Type B pancreatic cell (in vitro differentiated cells): ENCODE measurements around the gene GABRD. TPM values are rescaled to one million over a fixed set of nuclear protein-coding genes. Genes with fewer than 3 reads are reported as not detected.
A peak's percentile ranks its signal among the peaks of the same experiment; 100 is the strongest.

Source experiments
- DNase-seq: peaks from one replicate; pipeline ENCODE4 v3.0.0; 2021; ENCODE audit warnings: mixed read lengths; ENCODE audit not compliant: unreplicated experiment; ENCODE audit errors: extremely low spot score
- H3K27ac Mint-ChIP-seq: 2 replicates; pipeline ENCODE4 v1.8.0; 2021; ENCODE audit warnings: mild to moderate bottlenecking, mixed read lengths
- H3K27me3 Mint-ChIP-seq: 2 replicates; pipeline ENCODE4 v1.8.0; 2021; ENCODE audit warnings: mixed read lengths
- H3K36me3 Mint-ChIP-seq: 2 replicates; pipeline ENCODE4 v1.8.0; 2021; ENCODE audit warnings: mixed read lengths
- H3K4me1 Mint-ChIP-seq: one replicate; pipeline ENCODE4 v1.8.0; 2021; ENCODE audit warnings: mixed read lengths; ENCODE audit not compliant: unreplicated experiment
- H3K4me3 Mint-ChIP-seq: 2 replicates; pipeline ENCODE4 v1.8.0; 2021; ENCODE audit warnings: mild to moderate bottlenecking, mixed read lengths
- H3K9me3 Mint-ChIP-seq: 2 replicates; pipeline ENCODE4 v1.8.0; 2021; ENCODE audit warnings: mixed read lengths
- total RNA-seq: library from RNA; stranded (reverse); gene quantifications from 2 replicates; pipeline ENCODE4 v1.2.1, GENCODE V29; 2021; ENCODE audit warnings: low replicate concordance
- TF ChIP-seq, protein P1 (sequence below): fragments of 200-600 bp; sonication (generic); conservative IDR thresholded peaks from 2 replicates; pipeline ENCODE4 v1.5.0; 2021; ENCODE audit warnings: antibody characterized with exemption, mild to moderate bottlenecking

The GABRD gene
- total RNA-seq, 1 donor from 2014 or later = 0.43 TPM

DNA sequence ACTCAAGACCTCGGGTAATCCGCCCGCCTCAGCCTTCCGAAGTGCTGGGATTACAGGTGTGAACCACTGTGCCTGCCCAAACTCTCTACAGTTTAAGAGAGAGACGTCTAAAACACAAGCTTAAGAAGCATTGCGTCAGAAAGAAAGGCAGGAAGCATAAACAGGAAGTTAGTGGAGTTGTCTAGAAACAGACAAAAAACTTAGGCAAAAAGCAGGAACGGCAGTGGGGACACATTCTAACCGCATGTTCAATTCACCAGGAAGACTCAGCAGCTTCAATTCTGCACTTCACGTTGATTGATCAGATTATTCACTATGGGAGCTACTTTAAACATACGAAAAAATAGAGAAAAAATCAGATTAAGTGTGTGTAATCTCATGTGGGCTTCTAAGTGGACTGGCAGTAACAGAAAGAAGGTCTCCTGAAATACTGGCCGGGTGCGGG, 22.9 kb upstream of the GABRD start:
- TF ChIP-seq, protein P1, sequence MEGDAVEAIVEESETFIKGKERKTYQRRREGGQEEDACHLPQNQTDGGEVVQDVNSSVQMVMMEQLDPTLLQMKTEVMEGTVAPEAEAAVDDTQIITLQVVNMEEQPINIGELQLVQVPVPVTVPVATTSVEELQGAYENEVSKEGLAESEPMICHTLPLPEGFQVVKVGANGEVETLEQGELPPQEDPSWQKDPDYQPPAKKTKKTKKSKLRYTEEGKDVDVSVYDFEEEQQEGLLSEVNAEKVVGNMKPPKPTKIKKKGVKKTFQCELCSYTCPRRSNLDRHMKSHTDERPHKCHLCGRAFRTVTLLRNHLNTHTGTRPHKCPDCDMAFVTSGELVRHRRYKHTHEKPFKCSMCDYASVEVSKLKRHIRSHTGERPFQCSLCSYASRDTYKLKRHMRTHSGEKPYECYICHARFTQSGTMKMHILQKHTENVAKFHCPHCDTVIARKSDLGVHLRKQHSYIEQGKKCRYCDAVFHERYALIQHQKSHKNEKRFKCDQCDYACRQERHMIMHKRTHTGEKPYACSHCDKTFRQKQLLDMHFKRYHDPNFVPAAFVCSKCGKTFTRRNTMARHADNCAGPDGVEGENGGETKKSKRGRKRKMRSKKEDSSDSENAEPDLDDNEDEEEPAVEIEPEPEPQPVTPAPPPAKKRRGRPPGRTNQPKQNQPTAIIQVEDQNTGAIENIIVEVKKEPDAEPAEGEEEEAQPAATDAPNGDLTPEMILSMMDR = no peak
- no peak overlapping the region for H3K4me3 Mint-ChIP-seq
- DNase-seq = no peak
- no peak overlapping the region for H3K27ac Mint-ChIP-seq
- peaks cover 12% of the 10 kb centered on the region for H3K4me1 Mint-ChIP-seq
- H3K27me3 Mint-ChIP-seq = peaks cover 12% of the 10 kb centered on the region
- H3K36me3 Mint-ChIP-seq = no peaks in the 10 kb centered on the region
- H3K9me3 Mint-ChIP-seq = no peaks in the 10 kb centered on the region

DNA sequence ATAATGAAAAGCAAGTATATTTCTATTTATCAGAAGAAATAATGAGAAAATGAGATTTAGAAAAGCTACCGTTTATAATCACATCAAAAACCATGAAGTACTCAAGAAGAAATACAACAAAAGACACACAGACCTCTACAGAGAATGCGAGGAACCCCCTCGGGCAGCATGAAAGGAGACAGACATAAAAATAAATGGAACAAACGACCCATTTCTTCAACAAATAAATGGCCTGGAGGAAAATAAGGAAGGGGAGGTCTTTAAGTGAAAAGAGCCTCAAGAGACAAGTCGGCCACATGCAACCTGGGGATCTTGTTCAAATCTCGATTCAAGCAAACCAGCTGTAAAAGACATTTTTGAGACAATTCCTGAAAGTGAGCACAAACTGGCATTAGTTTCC, 21.6 kb upstream of the GABRD start:
- Mint-ChIP-seq H3K27me3 (peaks cover 15% of the 10 kb centered on the region), H3K4me3 (no peak overlapping the region), H3K36me3 (no peaks in the 10 kb centered on the region), H3K4me1 (peaks cover 19% of the 10 kb centered on the region), H3K9me3 (peaks cover 5% of the 10 kb centered on the region), H3K27ac (peak overlapping the region; percentile 29)
- DNase-seq = no peak
- TF ChIP-seq, protein P1 = no peak

DNA sequence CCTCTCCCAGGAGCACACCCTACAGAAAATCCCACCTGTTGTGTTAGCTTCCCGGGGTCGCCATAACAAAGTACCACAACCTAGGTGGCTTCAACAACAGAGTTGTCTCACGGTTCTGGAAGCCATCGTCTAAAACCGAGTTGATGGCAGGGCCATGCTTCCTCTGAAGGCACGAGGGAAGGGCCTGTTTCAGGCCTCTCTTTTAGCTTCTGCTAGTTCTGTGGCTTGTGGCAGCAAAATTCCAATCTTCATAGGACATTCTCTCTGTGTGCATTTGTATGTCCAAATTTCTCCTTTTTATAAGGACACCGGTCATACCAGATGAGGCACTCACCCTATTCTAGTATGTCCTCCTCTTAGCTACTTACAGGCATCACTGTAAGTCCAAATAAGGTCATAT, 18.7 kb upstream of the GABRD start:
- Mint-ChIP-seq H3K4me3 (no peak overlapping the region), H3K9me3 (peaks cover 5% of the 10 kb centered on the region), H3K27me3 (peaks cover 17% of the 10 kb centered on the region), H3K4me1 (peaks cover 14% of the 10 kb centered on the region), H3K27ac (peak overlapping the region; percentile 64), H3K36me3 (no peaks in the 10 kb centered on the region)
- no peak for DNase-seq
- TF ChIP-seq, protein P1 = no peak

DNA sequence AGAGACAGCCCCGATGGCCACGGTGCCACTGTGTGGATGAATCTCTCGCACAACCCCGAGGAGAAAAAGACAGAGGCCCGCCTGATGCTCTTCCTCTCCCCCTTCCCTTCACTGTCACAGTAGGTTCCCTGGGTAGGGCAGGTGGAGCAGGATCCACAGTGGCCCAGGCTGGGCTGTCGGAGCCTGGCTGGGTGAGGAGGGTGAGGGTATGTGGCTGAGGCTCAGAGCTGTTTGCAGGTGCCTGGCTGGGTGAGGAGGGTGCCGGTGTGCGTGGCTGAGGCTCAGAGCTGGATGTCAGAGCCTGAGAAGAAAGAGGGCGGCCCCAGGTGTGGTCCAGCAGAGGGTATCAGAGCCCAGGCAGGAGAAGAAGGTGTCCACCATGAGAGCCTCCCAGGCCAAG, 18.3 kb upstream of the GABRD start:
- no peak overlapping the region for H3K4me3 Mint-ChIP-seq
- H3K27me3 Mint-ChIP-seq = peaks cover 17% of the 10 kb centered on the region
- H3K36me3 Mint-ChIP-seq = no peaks in the 10 kb centered on the region

DNA sequence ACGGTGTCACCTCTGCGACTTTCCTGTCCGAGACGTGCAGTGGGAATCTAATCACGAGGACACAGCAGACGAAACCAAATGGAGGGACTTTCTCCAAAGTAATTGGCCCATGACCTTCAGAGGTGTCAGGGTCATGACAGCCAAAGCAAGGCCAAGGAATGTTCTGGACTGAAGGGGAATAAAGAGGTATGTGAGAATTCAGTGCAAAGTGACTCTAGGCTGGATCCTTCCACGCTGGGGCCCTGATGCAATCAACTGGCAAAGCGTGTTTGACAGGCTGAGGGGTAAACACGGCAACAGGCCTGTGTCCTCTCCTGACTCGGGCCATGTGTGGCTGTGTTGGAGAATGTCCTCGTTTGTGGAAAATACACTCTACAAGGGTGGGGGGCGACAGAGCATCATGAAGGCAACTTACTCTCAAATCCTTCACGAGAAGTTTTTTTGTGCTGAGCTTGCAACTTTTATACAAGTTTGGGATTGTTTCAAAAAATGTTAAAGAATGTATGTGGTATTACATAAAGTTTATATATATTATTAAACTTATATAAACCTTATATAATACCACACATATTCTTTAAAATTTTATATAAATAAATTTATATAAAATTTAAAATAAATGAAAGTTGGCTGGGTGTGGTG, 17.3 kb upstream of the GABRD start:
- Mint-ChIP-seq H3K4me1 (peaks cover 9% of the 10 kb centered on the region), H3K9me3 (peaks cover 5% of the 10 kb centered on the region), H3K27me3 (peaks cover 17% of the 10 kb centered on the region), H3K27ac (peak overlapping the region; percentile 87), H3K4me3 (peak overlapping the region; percentile 77), H3K36me3 (no peaks in the 10 kb centered on the region)
- no peak for DNase-seq
- TF ChIP-seq, protein P1 = no peak

More for the DNA sequence above, 18.3 kb upstream of the GABRD start:
- Mint-ChIP-seq H3K4me1 (peaks cover 14% of the 10 kb centered on the region), H3K27ac (peak overlapping the region; percentile 64), H3K9me3 (peaks cover 5% of the 10 kb centered on the region)
- TF ChIP-seq, protein P1 = no peak
- no peak for DNase-seq
